GM19023 (cell line): ENCODE data around the gene EIF2B4.
"Not testable (repeated sequence)": the region's sequence is repeated elsewhere in the genome, so short reads cannot be mapped to it uniquely, and the experiment has no call there.

Experiments used
- ATAC-seq: cut with Tn5 transposase; IDR thresholded peaks from one replicate; pipeline ENCODE4 v1.9.1; 2021; ENCODE audit warnings: mild to moderate bottlenecking, moderate library complexity; ENCODE audit not compliant: unreplicated experiment

EIF2B4 gene

GRCh38 chr2:27378096-27378808, 8.1 kb upstream of the EIF2B4 start:
- ATAC-seq = no peak

GRCh38 chr2:27377618-27378095, 7.5 kb upstream of the EIF2B4 start:
- no peak for ATAC-seq

GRCh38 chr2:27376866-27377617, 6.9 kb upstream of the EIF2B4 start:
- ATAC-seq = no peak

GRCh38 chr2:27376151-27376865, 6.2 kb upstream of the EIF2B4 start:
- ATAC-seq = no peak

DNA sequence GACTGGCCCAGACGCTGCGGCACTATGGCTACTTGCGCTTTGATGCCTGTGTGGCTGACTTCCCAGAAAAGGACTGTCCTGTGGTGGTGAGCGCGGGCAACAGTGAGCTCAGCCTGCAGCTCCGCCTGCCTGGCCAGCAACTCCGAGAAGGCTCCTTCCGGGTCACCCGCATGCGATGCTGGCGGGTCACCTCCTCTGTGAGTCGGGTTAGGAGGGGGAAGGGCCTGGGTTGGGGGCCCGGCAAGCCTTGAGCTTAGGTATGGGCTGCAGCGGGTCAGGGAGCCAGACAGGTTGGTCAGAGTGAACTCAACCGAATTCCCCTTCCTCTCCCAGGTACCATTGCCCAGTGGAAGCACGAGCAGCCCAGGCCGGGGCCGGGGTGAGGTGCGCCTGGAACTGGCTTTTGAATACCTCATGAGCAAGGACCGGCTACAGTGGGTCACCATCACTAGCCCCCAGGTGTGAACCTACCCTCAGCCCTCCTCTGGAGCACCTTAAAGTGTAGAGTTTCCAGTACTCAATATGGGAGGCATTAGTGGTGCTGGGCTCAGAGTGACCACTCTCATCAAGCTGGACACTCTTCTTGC, 5.5 kb upstream of the EIF2B4 start:
- no peak for ATAC-seq

GRCh38 chr2:27373567-27373966, 3.4 kb upstream of the EIF2B4 start:
- no peak for ATAC-seq

DNA sequence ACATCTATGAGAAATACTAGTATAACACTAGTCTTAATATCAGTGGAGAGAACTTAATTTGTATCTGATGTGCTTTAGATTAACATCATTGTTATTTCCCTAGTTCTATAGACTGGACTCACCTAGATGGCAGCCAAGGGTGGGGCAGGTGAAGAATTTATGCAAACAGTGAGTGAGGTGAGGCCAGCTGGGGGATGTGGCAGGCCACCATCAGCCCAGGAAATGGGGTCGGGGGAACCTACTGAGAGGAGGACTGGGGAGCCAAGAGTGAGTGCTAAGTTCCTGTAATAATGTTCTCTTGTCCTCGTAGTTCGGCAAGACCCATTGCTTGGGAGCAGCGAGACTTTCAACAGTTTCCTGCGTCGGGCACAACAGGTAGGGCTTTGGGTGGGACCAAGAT, 2.8 kb upstream of the EIF2B4 start:
- ATAC-seq = no peak

- ATAC-seq = peak; percentile 29
These were observed 880 bp upstream of the EIF2B4 start for GRCh38 chr2:27370816-27371620.

GRCh38 chr2:27369471-27370025, 590 bp downstream of the EIF2B4 start:
- no peak for ATAC-seq

DNA sequence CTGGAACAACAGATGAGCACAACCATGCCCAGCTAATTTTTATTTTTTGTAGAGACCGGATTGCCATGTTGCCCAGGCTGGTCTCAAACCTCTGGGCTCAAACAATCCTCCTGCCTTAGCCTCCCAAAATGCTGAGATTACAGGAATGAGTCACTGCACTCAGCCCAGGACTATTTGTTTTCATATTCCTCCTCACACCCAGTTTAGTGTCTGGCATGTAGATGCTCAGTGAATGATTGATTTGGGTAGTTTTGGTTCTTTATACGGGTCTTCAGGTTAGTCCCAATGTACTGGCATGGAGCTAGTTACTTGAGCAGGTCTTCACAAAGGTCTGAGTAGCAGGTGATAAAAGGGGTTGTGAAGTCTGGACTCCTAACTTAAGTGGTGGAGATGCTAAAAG, 6.2 kb downstream of the EIF2B4 start:
- no peak for ATAC-seq

GRCh38 chr2:27362678-27363420, 7.3 kb downstream of the EIF2B4 start:
- ATAC-seq = no peak

- ATAC-seq = peak; percentile 80
These were observed 13.6 kb downstream of the EIF2B4 start, which contains the start of gene GTF3C2 for GRCh38 chr2:27356382-27357181. GTF3C2 (minus strand) TSS chr2:27356764; CDS start chr2:27343554, 13,210 bp downstream.

DNA sequence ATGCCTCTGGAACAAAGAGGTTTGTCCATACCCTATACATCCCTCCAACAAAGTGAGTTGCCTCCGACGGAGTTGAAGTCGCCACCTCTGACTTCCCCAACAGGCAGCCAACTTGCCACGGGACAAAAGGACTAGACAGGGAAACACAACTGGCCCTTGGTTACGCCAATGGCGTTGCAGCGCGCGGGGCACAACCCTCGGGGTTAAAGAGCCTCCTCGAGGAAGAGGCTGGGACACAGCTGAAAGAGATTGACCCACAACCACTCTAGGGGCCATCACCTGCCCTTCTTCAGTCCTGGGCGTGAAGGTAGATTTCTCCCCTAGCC, 14.1 kb downstream of the EIF2B4 start:
- ATAC-seq = peak; percentile 31

DNA sequence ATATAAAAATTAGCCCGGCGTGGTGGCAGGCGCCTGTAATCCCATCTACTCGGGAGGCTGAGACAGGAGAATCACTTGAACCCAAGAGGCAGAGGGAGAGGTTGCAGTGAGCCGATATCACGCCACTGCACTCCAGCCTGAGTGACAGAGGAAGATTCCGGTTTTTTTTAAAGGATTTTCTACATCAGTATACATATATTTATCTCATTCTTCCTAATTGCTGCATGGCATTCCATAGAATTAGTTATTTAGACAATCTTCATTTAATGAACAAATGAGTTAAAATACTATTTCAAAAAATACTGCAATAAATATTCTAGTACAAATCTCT, 15.6 kb downstream of the EIF2B4 start:
- no peak for ATAC-seq

GRCh38 chr2:27353762-27354596, 16.2 kb downstream of the EIF2B4 start:
- ATAC-seq = no peak

DNA sequence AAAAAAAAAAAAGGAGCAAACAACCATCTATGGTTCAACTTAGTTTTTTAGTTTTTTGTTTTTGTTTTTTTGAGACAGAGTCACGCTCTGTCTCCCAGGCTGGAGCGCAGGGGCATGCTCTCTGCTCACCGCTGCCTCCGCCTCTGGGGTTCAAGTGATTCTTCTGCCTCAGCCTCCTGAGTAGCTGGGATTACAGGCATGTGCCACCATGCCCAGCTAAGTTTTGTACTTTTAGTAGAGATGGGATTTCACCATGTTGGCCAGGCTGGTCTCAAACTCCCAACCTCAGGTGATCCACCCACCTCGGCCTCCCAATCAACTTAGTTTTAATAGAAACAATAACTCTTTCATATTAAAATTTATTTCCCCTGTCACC, 16.8 kb downstream of the EIF2B4 start:
- ATAC-seq = not testable (repeated sequence)

- ATAC-seq = no peak
These were observed 18.1 kb downstream of the EIF2B4 start for GRCh38 chr2:27351802-27352598.
